GM10847 (cell line): ENCODE results near the gene COG4.
A peak's percentile ranks its signal among the peaks of the same experiment; 100 is the strongest.

ENCODE experiments used
- POLR2A ChIP-seq: IDR thresholded peaks from 2 replicates; pipeline ENCODE4 v1.6.1; 2011; ENCODE audit not compliant: insufficient read length; ENCODE audit errors: extremely low read depth

Gene COG4

DNA sequence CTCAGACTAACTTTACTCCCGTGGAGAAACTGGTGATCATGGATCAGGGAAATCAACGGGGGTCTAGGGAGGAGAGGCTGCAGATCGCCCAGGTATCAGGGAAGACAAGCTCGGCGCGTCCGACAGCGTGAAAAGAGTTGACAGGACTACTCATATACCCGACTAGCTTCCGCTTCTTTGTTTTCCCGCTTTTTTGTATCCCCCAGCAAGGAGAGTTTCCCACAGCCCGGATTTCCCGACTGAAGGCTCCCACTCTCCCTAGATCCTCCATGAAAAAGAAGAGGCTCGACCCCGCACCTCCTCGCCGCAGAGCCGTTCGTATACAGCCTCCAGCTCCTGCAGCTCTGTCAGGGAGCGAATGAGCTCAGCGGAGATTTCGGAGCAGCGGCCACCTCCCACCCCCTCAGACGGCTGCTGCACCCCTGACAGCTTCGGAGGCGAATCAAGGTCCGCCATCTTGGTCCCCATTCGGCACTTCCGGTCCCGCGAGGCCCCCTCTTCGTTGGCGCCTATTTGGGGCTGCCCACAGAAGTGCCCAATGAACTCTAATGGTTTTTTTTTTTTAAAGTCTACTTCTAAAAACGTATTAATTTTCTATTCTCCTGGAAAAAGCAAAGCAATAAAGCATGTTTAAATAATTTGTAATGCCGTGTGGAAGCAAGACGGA, at the start of gene COG4:
Gene COG4, minus strand, starts transcription at position 479 of the 667 bp plus-strand sequence. Its CDS starts 11 bp downstream, at position 468.
- TF ChIP-seq POLR2A: peak; percentile 85

GRCh38 chr16:70572926-70573270, 49.5 kb upstream of the COG4 start:
- TF ChIP-seq POLR2A: no peak

DNA sequence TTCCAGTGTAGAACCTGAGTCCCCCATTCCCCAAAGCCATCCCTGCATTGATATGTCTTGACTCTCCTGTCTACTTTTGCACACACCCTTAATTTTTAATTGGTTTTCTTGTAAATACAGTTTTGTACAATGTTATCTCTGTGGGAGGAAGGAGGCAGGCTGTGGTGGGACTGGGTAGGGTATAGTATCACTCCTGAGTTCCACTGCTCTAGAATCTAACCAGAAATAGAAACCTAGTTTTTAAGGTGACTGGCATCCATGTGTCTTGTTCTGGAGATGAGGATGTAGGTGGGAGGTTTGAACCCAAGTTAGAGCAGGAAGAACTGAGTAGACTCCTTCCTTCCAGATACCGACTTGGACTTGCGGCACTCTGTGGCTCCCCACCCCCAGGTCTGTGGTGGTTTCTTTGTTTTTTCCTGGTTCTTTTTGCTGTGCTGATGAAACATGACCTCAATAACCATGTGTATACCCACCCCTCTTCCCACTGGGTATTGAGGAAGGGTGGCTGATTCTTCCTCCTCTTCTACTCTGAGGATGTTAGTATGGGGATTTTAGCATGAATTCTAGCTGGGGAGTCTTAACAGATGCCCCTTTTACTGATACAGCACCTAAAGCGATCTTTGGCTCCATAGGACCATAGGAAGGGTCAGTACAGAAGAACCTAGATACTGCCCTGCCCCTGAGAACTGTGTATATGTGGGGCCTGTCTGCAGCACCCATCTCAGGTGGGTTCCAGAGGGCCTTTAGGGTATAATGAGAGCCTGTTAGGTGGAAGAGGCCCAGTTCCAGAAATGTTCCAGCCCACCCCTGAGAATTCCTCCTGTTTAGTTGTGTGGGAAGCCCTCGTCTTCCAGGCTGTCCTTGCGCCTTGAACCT, 48.9 kb upstream of the COG4 start:
- no peak for TF ChIP-seq POLR2A

DNA sequence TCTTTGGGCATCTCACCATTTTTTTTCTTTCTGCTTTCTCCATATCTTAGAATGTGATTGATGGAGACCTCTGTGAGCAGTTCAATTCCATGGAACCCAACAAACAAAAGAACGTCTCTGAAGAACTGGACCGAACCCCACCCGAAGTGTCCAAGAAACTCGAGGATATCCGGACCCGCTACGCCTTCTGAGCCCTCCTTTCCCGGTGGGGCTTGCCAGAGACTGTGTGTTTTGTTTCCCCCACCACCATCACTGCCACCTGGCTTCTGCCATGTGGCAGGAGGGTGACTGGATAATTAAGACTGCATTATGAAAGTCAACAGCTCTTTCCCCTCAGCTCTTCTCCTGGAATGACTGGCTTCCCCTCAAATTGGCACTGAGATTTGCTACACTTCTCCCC, 48.3 kb upstream of the COG4 start:
- TF ChIP-seq POLR2A: no peak

GRCh38 chr16:70570967-70571570, 47.7 kb upstream of the COG4 start:
- no peak for TF ChIP-seq POLR2A

- no peak for TF ChIP-seq POLR2A
Measured at GRCh38 chr16:70569752-70570151, 46.4 kb upstream of the COG4 start.

GRCh38 chr16:70568601-70569237, 45.4 kb upstream of the COG4 start:
- TF ChIP-seq POLR2A: no peak

DNA sequence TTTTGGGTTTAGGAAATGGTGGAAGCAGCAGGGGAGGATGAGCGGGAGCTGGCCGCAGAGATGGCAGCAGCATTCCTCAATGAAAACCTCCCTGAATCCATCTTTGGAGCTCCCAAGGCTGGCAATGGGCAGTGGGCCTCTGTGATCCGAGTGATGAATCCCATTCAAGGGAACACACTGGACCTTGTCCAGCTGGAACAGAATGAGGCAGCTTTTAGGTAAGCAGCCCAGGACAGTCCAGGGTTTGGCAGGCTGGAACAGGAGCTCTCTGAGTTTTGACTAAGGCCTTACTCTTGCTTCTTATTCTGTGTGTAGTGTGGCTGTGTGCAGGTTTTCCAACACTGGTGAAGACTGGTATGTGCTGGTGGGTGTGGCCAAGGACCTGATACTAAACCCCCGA, 41.7 kb upstream of the COG4 start:
- TF ChIP-seq POLR2A: no peak

- no peak for TF ChIP-seq POLR2A
Measured at GRCh38 chr16:70563636-70564035, 40.3 kb upstream of the COG4 start.

GRCh38 chr16:70561623-70562022, 38.3 kb upstream of the COG4 start:
- no peak for TF ChIP-seq POLR2A

DNA sequence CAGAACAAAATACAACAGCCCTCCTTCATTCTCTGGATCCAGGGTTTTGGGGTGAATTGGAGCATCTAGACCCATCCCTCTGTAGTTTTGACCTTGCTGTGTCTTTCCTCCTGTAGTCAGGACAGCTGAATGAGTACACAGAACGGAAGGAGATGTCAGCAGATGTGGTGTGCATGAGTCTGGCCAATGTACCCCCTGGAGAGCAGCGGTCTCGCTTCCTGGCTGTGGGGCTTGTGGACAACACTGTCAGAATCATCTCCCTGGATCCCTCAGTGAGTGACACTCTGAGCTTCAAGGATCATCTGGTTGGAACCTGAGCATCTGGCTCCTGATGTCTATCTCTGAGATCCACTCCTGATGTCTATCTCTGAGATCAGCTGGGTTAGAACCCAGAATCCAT, 32.7 kb upstream of the COG4 start:
- TF ChIP-seq POLR2A: no peak

DNA sequence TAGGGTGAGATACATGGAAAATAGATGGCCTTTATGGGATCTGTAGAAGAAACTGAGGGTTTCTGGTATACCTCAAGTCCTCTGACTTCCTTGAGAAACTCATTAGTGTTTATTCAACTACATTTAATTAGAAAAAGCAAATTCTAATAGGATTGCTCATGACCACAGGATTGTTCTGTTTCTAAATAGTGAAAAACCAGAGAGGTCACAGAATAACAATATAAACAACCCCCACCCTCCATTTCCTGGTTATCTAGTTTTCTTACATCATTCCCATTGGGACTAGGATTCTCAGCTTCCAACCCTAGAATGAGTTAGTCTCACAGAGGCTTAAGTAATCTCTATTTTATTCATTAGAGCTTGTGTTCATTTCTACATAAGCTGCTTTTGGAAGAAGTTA, 30.3 kb upstream of the COG4 start:
- TF ChIP-seq POLR2A: no peak

DNA sequence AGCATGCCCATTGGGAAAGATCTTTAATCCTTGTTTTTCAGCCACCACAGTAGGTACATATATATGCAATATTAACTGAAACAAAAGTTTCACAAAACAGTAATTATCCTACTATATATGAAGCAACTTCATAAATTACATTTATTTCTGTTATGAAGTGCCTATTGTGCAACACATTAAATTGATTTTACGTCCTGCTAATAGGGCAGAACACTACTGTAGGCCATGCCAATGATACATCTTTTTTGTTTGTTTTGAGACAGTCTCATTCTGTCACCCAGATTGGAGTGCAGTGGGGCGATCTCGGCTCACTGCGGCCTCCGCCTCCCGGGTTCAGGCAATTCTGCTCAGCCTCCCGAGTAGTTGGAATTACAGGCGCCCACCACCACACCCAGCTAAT, 29.3 kb upstream of the COG4 start:
- TF ChIP-seq POLR2A: no peak

DNA sequence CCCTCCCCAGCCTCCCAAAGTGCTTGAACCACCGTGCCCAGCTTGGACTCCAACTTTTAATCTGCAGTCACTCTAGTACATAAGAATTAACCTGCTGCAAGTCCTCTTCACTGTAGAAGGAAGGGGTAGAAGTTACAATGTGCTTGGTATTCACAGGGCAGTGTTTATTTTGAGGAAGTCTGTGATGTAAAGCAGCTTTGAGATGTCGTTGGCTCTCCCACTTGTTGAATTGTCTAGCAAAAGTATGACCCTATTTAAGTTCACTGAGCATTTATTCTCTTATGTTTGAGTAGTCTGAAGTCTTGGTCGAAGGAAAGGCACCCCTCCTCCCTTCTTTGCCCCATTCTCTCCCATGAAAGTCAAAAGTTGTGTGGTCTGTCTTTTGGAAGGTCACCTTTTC, 28.4 kb upstream of the COG4 start:
- TF ChIP-seq POLR2A: no peak

- TF ChIP-seq POLR2A: no peak
Measured at GRCh38 chr16:70550082-70550481, 26.7 kb upstream of the COG4 start.

GRCh38 chr16:70548936-70549335, 25.6 kb upstream of the COG4 start:
- TF ChIP-seq POLR2A: no peak

GRCh38 chr16:70544548-70544947, 21.2 kb upstream of the COG4 start:
- TF ChIP-seq POLR2A: no peak
